IPS-11a (cell line): ENCODE results near the gene PCK1.
"Not testable (repeated sequence)": the region's sequence is repeated elsewhere in the genome, so short reads cannot be mapped to it uniquely, and the experiment has no call there.

Experiments
- H3K4me3 ChIP-seq: one replicate; pipeline ENCODE4 v1.5.1; 2013; ENCODE audit warnings: low read depth, low read length, control low read depth

The PCK1 gene

DNA sequence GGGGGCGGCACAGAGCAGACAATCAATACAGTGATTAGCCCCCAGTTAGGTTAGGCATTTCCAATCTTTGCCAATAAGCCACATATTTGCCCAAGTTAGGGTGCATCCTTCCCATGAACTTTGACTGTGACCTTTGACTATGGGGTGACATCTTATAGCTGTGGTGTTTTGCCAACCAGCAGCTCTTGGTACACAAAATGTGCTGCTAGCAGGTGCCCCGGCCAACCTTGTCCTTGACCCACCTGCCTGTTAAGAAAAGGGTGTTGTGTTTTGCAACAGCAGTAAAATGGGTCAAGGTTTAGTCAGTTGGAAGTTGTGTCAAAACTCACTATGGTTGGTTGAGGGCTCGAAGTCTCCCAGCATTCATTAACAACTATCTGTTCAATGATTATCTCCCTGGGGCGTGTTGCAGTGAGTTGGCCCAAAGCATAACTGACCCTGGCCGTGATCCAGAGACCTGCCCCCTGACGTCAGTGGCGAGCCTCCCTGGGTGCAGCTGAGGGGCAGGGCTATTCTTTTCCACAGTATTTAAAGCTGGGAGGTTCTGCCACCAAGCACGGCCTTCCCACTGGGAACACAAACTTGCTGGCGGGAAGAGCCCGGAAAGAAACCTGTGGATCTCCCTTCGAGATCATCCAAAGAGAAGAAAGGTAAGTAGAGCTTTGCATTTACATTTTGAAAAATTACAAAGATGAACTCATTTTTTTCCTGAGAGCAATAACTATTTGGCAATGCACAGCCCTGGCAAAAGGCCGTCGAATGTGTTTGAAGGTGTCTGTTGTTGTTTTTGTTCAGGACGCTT lies at the start of gene PCK1:
PCK1 (plus strand) TSS at position 557 of the 802 bp plus-strand sequence. CDS start 302 bp downstream, outside the sequence.
- H3K4me3 ChIP-seq, result no peak within 1 kb of the TSS

DNA sequence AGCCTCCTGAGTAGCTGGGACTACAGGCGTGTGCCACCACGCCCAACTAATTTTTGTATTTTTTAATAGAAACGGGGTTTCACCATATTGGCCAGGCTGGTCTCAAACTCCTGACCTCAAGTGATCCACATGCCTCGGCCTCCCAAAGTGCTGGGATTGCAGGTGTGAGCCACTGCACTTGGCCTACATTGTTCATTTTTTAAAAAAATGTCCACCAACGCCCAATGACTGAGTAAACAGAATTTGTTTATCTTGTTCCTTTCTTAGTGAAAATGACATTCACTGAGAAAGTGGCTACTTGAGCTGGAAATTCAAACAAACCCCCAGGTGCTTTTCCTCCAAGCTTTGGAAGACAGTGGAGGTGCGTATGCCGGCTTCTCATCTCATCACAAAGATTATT lies 49.2 kb upstream of the PCK1 start:
- not testable (repeated sequence) for H3K4me3 ChIP-seq

DNA sequence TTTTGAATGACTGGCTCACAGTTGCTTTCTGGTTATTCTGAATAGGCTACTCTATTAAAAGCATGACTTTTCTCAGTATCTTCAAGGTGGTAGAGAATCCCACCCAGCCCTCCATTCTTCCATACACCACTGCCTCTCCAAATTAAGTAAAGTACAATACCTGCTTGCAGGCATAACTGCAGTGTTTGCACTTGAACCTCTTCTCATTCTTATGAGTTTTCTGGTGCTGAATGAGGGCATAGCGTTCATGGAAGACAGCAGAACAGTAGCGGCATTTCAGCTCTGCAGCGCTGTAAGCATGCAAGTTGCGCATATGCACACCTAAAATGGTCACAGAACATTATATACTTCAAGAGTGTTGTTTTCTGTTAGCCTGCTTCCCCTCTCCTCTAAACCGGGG lies 48.5 kb upstream of the PCK1 start:
- no peak overlapping the region for H3K4me3 ChIP-seq

DNA sequence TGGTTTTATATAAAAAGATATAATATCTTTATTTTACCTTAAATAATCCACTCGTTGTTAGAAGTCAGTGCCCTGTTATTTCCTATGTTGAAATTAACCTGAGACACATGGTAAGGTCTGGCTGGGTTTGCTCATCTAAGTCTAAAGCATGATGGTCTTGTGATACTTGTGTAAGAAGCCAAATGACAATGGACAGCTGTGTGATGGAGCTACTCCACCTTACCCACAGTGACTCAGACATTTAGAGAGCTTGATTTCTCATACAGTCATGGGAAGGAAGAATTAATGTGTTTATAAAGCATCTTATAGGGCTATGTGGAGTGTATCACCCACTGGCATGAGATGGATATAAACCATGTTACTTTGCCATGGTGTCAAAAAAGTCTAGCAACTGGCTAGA lies 47.7 kb upstream of the PCK1 start:
- no peak overlapping the region for H3K4me3 ChIP-seq

- H3K4me3 ChIP-seq, result no peak overlapping the region
Measured at GRCh38 chr20:57514273-57514751, 46.6 kb upstream of the PCK1 start.

- H3K4me3 ChIP-seq, result no peak overlapping the region
Measured at GRCh38 chr20:57517904-57518303, 43.0 kb upstream of the PCK1 start.

GRCh38 chr20:57522380-57523140 lies 38.4 kb upstream of the PCK1 start:
- no peak overlapping the region for H3K4me3 ChIP-seq

DNA sequence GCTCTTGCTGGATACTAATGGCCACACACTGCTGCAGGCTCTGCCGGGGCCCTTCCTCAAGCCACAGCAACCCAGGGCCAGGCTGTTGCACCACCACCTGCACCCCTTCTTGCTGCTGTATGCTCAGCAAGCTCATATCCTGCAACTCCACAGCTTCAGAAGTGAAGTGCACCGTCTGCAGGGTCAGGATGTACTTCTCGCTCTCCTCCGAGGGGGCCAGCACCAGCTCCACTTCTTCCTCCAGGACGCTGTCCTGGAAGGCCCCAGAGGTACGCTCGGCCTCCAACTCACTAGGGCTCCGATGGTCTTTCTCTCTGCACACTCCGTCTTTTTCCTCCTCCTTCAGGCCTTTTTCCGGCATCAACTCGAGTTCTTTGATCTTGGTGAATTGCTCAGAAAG lies 37.1 kb upstream of the PCK1 start:
- H3K4me3 ChIP-seq, result no peak overlapping the region

DNA sequence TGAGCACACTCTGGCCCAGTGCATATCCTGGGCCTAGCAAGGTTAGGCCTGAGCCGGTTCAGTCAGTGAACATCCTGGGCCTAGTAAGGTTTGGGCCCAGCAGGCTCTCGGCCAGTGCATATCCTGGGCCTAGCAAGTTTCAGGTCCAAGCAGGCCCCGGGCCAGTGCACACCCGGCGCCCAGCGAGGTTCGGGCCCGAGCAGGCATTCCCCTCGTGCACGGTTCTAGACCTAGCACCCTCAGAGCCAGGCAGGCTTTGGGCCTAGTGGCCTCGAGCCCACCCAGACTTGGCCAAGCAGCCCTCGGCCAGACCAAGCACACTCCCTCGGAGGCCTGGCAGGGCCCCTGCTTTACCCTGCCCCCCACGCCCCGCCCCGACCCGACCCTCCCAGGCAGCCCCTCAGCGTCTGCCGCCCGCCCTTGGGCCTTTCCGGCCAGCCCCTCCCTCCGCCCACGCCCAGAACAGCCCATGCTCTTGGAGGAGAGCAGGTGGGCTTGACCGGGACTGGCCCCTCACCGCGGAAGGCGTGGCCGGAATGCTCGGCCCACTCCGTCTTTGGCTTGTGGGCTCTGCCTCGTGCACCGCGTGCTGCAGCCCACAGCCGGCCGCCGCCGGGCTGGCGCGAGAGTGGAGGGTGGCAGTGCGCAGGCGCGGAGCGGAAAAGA lies 36.3 kb upstream of the PCK1 start, which contains the start of gene CTCFL:
CTCFL (minus strand) TSS at position 630 of the 666 bp plus-strand sequence. CDS start 935 bp downstream, outside the sequence.
- H3K4me3 ChIP-seq, result no peak within 1 kb of the TSS

GRCh38 chr20:57525328-57526086 lies 35.4 kb upstream of the PCK1 start:
- H3K4me3 ChIP-seq, result no peak overlapping the region

DNA sequence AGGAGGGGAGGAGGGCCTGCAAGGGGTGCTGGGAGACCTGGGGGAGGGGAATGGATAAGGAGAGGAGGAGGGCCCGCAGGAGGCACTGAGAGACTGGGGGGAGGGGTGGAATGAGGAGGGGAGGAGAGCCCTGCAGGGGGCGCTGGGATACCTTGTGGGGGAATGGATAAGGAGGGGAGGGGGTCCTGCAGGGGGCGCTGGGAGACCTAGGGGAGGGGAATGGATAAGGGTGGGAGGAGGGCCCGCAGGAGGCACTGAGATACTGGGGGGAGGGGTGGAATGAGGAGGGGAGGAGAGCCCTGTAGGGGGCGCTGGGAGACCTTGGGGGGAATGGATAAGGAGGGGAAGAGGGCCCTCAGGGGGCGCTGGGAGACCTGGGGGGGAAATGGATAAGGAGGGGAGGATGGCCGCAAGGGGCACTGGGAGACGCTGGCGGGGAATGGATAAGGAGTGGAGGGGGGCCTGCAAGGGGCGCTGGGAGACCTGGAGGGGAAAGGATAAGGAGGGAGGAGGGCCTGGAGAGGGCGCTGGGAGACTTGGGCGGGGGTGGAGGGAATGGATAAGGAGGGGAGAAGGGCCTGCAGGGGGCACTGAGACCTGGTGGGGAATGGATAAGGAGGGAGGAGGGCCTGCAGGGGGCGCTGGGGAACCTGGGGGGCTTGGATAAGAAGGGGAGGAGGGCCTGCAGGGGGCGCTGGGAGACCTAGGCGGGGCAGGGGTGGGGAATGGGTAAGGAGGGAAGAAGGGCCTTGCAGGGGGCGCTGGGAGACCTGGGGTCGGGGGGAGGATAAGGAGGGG lies 34.6 kb upstream of the PCK1 start:
- no peak overlapping the region for H3K4me3 ChIP-seq

DNA sequence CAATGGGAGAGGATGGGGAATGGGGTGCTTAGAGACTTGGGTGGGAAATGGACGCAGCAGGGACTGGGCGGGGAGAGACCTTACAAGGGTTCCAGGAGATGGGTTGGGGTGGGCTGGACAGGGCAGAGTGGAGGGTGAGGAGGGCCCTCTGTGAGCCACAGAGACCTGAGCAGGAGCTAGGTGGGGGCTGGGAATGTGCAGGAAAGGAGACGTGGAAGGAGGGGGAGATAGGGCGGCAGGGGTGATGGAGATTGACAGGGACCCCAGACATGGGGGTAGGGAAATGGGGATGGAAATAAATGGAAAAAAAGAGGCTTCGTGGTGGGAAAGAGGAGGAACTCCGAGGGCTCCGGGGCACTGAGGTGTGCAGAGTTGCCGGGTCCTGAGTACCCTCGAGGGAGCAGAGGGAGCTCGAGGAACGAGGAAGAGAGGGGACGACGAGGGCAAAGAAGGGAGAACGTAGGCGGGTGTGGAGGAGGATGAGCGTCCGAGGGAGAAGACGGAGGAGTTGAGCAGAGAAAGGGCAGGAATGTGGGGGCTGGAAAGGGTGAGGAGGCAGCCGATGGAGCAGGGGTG lies 33.9 kb upstream of the PCK1 start:
- H3K4me3 ChIP-seq, result no peak overlapping the region

- no peak overlapping the region for H3K4me3 ChIP-seq
Measured at GRCh38 chr20:57527728-57528127, 33.2 kb upstream of the PCK1 start.

DNA sequence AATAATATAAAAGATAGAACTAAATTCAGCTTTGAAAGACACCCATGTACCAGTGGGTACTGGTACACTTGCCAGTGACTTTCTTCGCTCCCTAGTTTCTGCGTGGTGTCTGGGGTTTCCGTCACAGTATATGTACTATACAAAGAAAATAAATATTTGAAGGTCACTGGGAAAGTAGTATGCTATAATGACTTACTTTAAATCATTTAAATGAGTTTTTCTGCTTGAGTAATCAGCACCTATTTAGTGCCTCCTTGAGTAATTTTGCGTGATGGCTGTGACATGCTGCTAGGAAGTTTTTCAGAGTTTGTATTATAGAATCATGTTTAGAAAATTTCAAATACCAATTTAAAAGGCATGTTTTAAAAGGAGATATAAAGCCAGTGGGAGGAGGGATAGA lies 32.8 kb upstream of the PCK1 start:
- H3K4me3 ChIP-seq, result no peak overlapping the region

DNA sequence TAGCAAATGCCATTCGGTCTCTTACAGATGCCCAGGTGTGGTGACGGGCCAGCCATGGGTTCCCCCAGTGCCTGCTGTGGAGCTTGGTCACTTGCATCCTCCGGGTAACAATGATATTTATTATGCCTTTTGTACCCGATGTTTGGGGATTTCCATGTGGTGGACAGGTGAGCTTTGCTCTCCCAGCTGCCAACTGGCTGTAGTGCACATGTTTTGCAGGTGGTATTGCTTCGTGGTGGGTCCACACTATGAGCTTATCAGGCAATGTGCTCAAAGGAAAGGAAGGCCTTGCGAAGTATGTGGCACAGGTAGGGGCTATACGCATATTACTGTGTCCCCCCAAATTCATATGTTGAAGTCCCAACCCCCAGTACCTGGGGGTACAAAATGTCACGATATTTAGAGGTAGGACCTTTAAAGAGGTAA lies 31.7 kb upstream of the PCK1 start:
- H3K4me3 ChIP-seq, result no peak overlapping the region

- no peak overlapping the region for H3K4me3 ChIP-seq
Measured at GRCh38 chr20:57529810-57530209, 31.1 kb upstream of the PCK1 start.

- H3K4me3 ChIP-seq, result no peak overlapping the region
Measured at GRCh38 chr20:57530327-57530981, 30.5 kb upstream of the PCK1 start.

GRCh38 chr20:57532104-57532503 lies 28.8 kb upstream of the PCK1 start:
- no peak overlapping the region for H3K4me3 ChIP-seq

- H3K4me3 ChIP-seq, result no peak overlapping the region
Measured at GRCh38 chr20:57535297-57535696, 25.6 kb upstream of the PCK1 start.
